ENCODE data around the gene FUT7. TPM values are rescaled to one million over a fixed set of nuclear protein-coding genes. Genes with fewer than 3 reads are reported as not detected.

Gene FUT7
- total RNA-seq, 1 experiment from 2014 or later: not detected

- TF ChIP-seq CBX3 (IDR thresholded peaks at IDR 0.05; ENCODE audit: low read depth): no peak
- TF ChIP-seq POLR2A (IDR thresholded peaks at IDR 0.05; ENCODE audit: borderline replicate concordance, extremely low read depth, insufficient read depth, insufficient read length): no peak
- no peak for TF ChIP-seq TCF7L2 (IDR thresholded peaks at IDR 0.05; ENCODE audit: borderline replicate concordance, extremely low read depth, insufficient read depth, insufficient read length)
- TF ChIP-seq SRF (IDR thresholded peaks at IDR 0.05; ENCODE audit: low read depth): no peak
- TF ChIP-seq ZNF274 (IDR thresholded peaks at IDR 0.05; ENCODE audit: low read depth, low read length): no peak
- TF ChIP-seq MAX (IDR thresholded peaks at IDR 0.05): no peak
- TF ChIP-seq JUND (IDR thresholded peaks at IDR 0.05): no peak
- TF ChIP-seq EZH2phosphoT487 (IDR thresholded peaks at IDR 0.05; ENCODE audit: borderline replicate concordance): no peak
- no peak for TF ChIP-seq ATF3 (IDR thresholded peaks at IDR 0.05)
- TF ChIP-seq EGR1 (IDR thresholded peaks at IDR 0.05; ENCODE audit: low read depth): no peak
Observed at GRCh38 chr9:137026828-137027227, 5.1 kb downstream of the FUT7 start (continued).

- H3K79me2 ChIP-seq (ENCODE audit: insufficient read depth, low read length): peaks cover 31% of the 10 kb centered on the region
- peak overlapping the region; percentile 85 for H3K27ac ChIP-seq (ENCODE audit: low read depth, low read length)
- H4K20me1 ChIP-seq (ENCODE audit: insufficient read depth): no peaks in the 10 kb centered on the region
- H3K4me1 ChIP-seq (ENCODE audit: control insufficient read depth in 1 of 2, insufficient read depth in 2 of 2, low read length in 2 of 2): peaks cover 37 to 57% of the 10 kb centered on the region in 2 experiments
- BruUV-seq (replicated peaks): no TSS peak
- H3K9ac ChIP-seq (ENCODE audit: low read length): peak overlapping the region; percentile 93; the same call in 1 of the 2 replicates
- H2AFZ ChIP-seq (ENCODE audit: low read depth, low read length, poor library complexity, severe bottlenecking): no peak overlapping the region
- H3K9me2 ChIP-seq (ENCODE audit: insufficient read depth): no peaks in the 10 kb centered on the region
- no peak for TF ChIP-seq CBX3 (IDR thresholded peaks at IDR 0.05; ENCODE audit: low read depth)
- TF ChIP-seq YY1 (IDR thresholded peaks at IDR 0.05; ENCODE audit: extremely low read depth, insufficient replicate concordance, low read depth, low read length): no peak
- TF ChIP-seq EZH2 (IDR thresholded peaks at IDR 0.05): no peak
- no peak for TF ChIP-seq TCF7L2 (IDR thresholded peaks at IDR 0.05; ENCODE audit: borderline replicate concordance, extremely low read depth, insufficient read depth, insufficient read length)
- TF ChIP-seq POLR2AphosphoS5 (IDR thresholded peaks at IDR 0.05; ENCODE audit: low read depth, low read length): no peak
- TF ChIP-seq ELF1 (IDR thresholded peaks at IDR 0.05; ENCODE audit: borderline replicate concordance, low read depth): no peak
- no peak for TF ChIP-seq ATF3 (IDR thresholded peaks at IDR 0.05)
- TF ChIP-seq CTCF (IDR thresholded peaks at IDR 0.05 in 2 of 3, conservative IDR thresholded peaks at IDR 0.05 in 1 of 3; ENCODE audit: borderline replicate concordance in 1 of 3, insufficient read depth in 1 of 3, low read depth in 2 of 3, low read length in 2 of 3): no peak
- no peak for TF ChIP-seq SP1 (IDR thresholded peaks at IDR 0.05; ENCODE audit: low read depth)
- no peak for TF ChIP-seq FOSL1 (IDR thresholded peaks at IDR 0.05; ENCODE audit: low read depth)
- no peak for TF ChIP-seq SRF (IDR thresholded peaks at IDR 0.05; ENCODE audit: low read depth)
- no peak for TF ChIP-seq REST (IDR thresholded peaks at IDR 0.05; ENCODE audit: low read depth)
- H3K27me3 ChIP-seq (ENCODE audit: insufficient read depth, low read length): no peaks in the 10 kb centered on the region
- no peak for ATAC-seq
- POLR2A ChIA-PET: no interaction called here
- CTCF ChIA-PET: interaction anchor here (0.7 to 1.7 kb wide), 2 partner anchors 20 to 268 kb away, joined by 3 to 5 read pairs; partner anchors contain the start of genes LCN8 and NPDC1
- peak overlapping the region; percentile 63 to 87 for H3K4me3 ChIP-seq (replicated peaks in 1 of 2; ENCODE audit: low read depth in 1 of 2, low read length in 2 of 2)
- peak overlapping the region; percentile 100 for H3K4me2 ChIP-seq (ENCODE audit: low read length)
- DNase-seq (ENCODE audit: low read depth, low spot score): no peak
- intact Hi-C loops (cut with micrococcal nuclease): loop anchor here (5.0 kb wide), 1 partner anchor 179 kb away; the partner anchor contains the start of gene PHPT1
- H3K9me3 ChIP-seq (ENCODE audit: control insufficient read depth in 1 of 2, insufficient read depth in 1 of 2, low read depth in 1 of 2, low read length in 2 of 2): no peaks in the 10 kb centered on the region
- RAD21 ChIA-PET (ENCODE audit: low non-redundant PET in 1 of 2, low total read pairs in 2 of 2, uncharacterized antibody in 2 of 2, unreplicated experiment in 2 of 2): no interaction called here
- H3K36me3 ChIP-seq (ENCODE audit: control insufficient read depth in 1 of 2, insufficient read depth in 2 of 2, low read length in 2 of 2): no peaks in the 10 kb centered on the region
Observed at GRCh38 chr9:137026384-137026783, 5.5 kb downstream of the FUT7 start.
